ENCODE measurements around the gene DDR1.

The DDR1 gene

DNA sequence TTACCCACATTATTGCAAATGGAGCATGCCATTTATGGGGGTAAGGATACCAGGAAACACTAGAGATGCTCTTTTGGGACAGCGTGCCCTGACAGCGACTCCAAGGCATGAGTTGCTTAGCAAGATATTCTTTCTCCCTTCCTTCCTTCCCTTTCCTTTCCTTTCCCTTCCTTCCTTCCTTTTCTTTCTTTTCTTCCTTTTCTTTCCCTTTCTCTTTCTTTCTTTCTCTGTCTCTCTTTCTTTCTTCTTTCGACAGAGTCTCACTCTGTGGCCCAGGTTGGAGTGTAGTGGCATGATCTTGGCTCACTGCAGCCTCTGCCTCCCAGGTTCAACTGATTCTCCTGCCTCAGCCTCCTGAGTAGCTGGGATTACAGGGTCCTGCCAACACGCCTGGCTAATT, 59.7 kb downstream of the DDR1 start:
- Histone ChIP-seq H3K36me3 (ENCODE audit: insufficient read depth, low read length) (no peaks in the 10 kb centered on the region), H3K9ac (ENCODE audit: low read depth, low read length) (no peak overlapping the region), H3K9me3 (ENCODE audit: control insufficient read depth, insufficient read depth, low read length) (no peaks in the 10 kb centered on the region), H3K4me1 (ENCODE audit: insufficient read depth, low read length) (peaks cover 14% of the 10 kb centered on the region)

DNA sequence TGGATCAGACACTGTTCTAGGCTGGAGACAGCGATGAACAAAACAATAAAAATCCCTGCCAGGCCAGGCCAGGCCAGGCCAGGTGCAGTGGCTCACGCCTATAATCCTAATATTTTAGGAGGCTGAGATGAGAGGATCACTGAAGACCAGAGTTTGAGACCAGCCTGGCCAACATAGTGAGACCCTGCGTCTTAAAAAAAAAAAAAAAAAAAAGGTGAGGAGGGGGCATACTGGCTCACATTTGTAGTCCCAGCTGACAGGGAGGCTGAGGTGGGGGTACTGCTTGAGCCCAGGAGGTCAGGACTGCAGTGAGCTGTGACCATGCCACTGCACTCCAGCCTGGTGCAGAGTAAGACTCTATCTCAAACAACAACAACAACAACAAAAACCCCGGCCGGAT, 61.0 kb downstream of the DDR1 start:
- Histone ChIP-seq H3K4me1 (ENCODE audit: insufficient read depth, low read length) (peaks cover 14% of the 10 kb centered on the region), H3K9me3 (ENCODE audit: control insufficient read depth, insufficient read depth, low read length) (no peaks in the 10 kb centered on the region), H3K9ac (ENCODE audit: low read depth, low read length) (no peak overlapping the region), H3K36me3 (ENCODE audit: insufficient read depth, low read length) (no peaks in the 10 kb centered on the region)

DNA sequence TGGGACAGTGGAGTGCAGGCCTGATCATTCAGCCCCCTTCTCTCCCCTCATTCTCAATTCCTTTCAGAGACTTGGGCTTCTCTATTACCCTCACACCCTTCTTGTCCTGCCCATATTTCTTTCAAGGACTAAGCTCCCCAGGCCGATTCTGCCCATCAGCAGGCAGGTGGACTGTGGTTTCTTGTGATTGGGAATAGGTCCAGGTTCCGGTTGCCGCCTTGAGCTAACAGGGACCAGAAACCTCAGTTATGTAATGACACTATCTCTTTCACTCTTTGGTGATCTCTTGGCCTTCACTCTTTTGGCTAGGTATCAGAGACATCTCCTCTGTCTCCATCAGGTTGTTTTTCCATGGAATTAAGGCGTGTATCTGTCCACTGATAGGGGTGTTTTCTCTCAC, 62.9 kb downstream of the DDR1 start:
- Histone ChIP-seq H3K36me3 (ENCODE audit: insufficient read depth, low read length) (no peaks in the 10 kb centered on the region), H3K9me3 (ENCODE audit: control insufficient read depth, insufficient read depth, low read length) (no peaks in the 10 kb centered on the region), H3K4me1 (ENCODE audit: insufficient read depth, low read length) (peaks cover 6% of the 10 kb centered on the region), H3K9ac (ENCODE audit: low read depth, low read length) (no peak overlapping the region)

DNA sequence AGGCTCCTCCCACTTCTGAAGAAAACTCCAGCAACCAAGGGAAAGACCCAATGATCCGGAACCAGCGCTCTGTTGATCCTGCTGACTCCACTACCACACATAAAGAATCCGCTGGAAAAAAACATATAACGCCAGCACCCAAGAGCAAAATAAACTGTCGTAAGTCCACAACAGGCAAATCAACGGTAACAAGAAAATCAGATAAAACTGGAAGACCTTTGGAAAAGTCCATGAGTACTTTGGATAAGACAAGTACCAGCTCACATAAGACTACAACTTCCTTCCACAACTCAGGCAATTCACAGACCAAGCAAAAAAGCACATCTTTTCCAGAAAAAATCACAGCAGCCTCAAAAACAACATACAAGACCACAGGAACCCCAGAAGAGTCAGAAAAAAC, 64.5 kb downstream of the DDR1 start:
- no peak overlapping the region for H3K9ac ChIP-seq (ENCODE audit: low read depth, low read length)
- H3K9me3 ChIP-seq (ENCODE audit: control insufficient read depth, insufficient read depth, low read length): no peaks in the 10 kb centered on the region
- no peaks in the 10 kb centered on the region for H3K4me1 ChIP-seq (ENCODE audit: insufficient read depth, low read length)
- no peaks in the 10 kb centered on the region for H3K36me3 ChIP-seq (ENCODE audit: insufficient read depth, low read length)

Data from ES-I3 (cell line).